H54 (cell line): ENCODE results near the gene OR14J1.
"Not testable (repeated sequence)": the region's sequence is repeated elsewhere in the genome, so short reads cannot be mapped to it uniquely, and the experiment has no call there.

Experiments used
- DNase-seq: peaks from one replicate; pipeline ENCODE4 v3.0.0; 2011; ENCODE audit warnings: low spot score, mixed read lengths; ENCODE audit not compliant: insufficient read length
- FAIRE-seq: peaks from 3 replicates; lab custom pipeline; 2011; peaks lifted over from hg19 to GRCh38; lab: Jason Lieb, UNC
- POLR2A ChIP-seq: IDR thresholded peaks from 2 replicates; pipeline ENCODE4 v1.6.1; 2011; ENCODE audit warnings: low read depth, mild to moderate bottlenecking, low read length

The OR14J1 gene, protein sequence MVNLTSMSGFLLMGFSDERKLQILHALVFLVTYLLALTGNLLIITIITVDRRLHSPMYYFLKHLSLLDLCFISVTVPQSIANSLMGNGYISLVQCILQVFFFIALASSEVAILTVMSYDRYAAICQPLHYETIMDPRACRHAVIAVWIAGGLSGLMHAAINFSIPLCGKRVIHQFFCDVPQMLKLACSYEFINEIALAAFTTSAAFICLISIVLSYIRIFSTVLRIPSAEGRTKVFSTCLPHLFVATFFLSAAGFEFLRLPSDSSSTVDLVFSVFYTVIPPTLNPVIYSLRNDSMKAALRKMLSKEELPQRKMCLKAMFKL

DNA sequence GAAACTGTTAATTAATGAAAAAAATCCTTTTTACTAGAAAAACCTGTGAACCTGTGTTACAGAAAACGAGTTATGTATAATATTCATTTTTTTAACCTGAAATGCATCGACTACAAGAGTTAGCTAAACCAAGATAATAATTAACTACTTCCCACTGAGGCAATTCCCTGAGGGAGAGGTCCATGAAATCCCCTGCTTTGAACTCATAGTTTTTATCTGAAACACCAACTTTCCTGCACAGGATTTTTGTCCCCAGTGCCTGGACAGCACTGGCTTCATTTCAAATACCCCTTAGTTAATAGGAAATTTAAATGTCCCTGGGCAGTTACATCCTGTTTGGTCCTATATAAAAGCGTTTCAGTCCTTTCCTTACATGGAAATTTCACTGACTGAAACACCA, at the start of gene OR14J1:
Gene OR14J1 (plus strand): TSS at position 386 of the 400 bp plus-strand sequence. CDS start 4,989 bp downstream, outside the sequence.
- no peak for DNase-seq
- TF ChIP-seq POLR2A: no peak
- FAIRE-seq: no peak

- no peak for TF ChIP-seq POLR2A
- DNase-seq: no peak
- FAIRE-seq: no peak
Observed at GRCh38 chr6:29251736-29252135, 49.8 kb upstream of the OR14J1 start.

GRCh38 chr6:29255530-29255929, 46.0 kb upstream of the OR14J1 start:
- TF ChIP-seq POLR2A: no peak
- DNase-seq: no peak
- no peak for FAIRE-seq

GRCh38 chr6:29259721-29260120, 41.8 kb upstream of the OR14J1 start:
- FAIRE-seq: no peak
- no peak for TF ChIP-seq POLR2A
- DNase-seq: no peak

DNA sequence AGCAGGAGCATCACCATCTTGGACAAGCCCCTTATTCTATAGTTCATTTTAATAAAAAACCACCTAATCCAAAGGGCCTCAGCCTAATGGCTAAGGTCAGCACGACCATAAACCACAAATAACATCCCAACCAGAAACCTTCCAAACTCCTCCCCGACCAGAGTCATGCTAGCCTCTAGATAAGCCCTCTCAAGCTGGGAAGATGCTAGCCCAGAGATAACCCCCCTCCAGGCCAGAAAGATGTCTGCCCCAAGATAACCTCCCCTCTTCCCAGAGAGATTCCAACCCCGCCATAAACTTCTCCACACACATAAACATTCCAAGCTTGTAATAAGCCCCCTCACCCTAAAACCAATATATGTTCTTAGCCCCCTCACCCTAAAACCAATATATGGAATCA, 38.5 kb upstream of the OR14J1 start:
- no peak for TF ChIP-seq POLR2A
- no peak for DNase-seq
- no peak for FAIRE-seq

GRCh38 chr6:29294499-29294914, 7.0 kb upstream of the OR14J1 start:
- FAIRE-seq: no peak

GRCh38 chr6:29295181-29295585, 6.3 kb upstream of the OR14J1 start:
- TF ChIP-seq POLR2A: no peak
- FAIRE-seq (no peak), DNase-seq (no peak)

More at GRCh38 chr6:29294499-29294914, 7.0 kb upstream of the OR14J1 start:
- no peak for DNase-seq
- TF ChIP-seq POLR2A: no peak

DNA sequence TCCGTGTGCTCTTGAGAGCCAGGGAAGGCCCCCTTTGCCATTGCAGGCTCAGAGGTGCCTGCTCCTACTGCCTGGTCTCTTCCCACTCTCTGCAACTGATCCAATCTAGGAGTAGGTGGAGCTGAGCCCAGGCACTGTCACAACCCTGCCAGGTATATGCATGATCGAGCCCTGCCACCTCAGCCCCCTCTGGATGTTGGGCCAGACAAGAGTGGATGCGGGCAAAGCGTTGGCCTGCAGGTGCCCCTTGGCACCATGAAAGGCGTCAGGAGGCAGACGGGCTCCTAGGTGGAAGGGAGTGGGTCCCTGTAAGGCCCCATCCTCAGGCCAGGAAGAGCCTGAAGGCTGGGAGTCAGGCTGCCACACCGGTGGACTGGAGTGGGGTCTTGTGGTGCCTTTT, 5.9 kb upstream of the OR14J1 start:
- TF ChIP-seq POLR2A: no peak

GRCh38 chr6:29319931-29320330, 18.4 kb downstream of the OR14J1 start:
- no peak for FAIRE-seq
- no peak for DNase-seq
- TF ChIP-seq POLR2A: no peak

More for the DNA sequence above, 5.9 kb upstream of the OR14J1 start:
- no peak for DNase-seq
- no peak for FAIRE-seq

- DNase-seq, FAIRE-seq: not testable (repeated sequence)
Observed at GRCh38 chr6:29323332-29323731, 21.8 kb downstream of the OR14J1 start.

- TF ChIP-seq POLR2A: no peak
- no peak for DNase-seq
- no peak for FAIRE-seq
Observed at GRCh38 chr6:29325777-29326176, 24.3 kb downstream of the OR14J1 start.

GRCh38 chr6:29332676-29333075, 31.2 kb downstream of the OR14J1 start:
- no peak for DNase-seq
- FAIRE-seq: no peak
- no peak for TF ChIP-seq POLR2A

DNA sequence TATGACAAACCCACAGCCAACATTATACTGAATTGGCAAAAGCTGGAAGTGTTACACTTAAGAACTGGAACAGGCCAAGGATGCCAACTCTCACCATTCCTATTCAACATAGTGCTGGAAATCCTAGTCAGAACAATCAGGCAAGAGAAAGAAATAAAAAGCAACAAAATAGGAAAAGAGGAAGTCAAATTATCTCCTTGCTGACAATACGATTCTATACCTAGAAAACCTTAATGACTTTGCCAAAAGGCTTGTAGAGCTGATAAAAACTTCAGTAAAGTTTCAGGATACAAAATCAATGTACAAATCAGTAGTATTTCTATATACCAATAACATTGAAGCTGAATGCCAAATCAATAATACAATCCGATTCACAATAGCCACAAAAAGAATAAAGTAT, 34.8 kb downstream of the OR14J1 start:
- no peak for FAIRE-seq
- no peak for TF ChIP-seq POLR2A
- DNase-seq: no peak

DNA sequence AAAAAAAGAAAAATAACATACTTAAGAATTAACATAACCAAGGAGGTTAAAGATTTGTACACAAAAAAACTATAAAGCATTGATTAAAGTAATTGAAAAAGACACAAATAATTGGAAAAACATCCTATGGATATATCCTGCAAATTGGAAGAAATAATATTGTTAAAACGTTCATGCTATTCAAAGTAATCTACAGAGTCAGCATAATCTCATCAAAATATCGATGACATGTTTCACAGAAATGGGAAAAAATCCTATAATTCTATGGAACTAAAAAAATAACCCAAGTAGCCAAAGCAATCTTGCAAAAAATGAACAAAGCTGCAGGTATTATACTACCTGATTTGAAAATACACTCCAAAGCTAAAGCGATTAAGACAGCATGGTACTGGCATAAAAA, 43.9 kb downstream of the OR14J1 start:
- FAIRE-seq: no peak
- no peak for DNase-seq
- no peak for TF ChIP-seq POLR2A

DNA sequence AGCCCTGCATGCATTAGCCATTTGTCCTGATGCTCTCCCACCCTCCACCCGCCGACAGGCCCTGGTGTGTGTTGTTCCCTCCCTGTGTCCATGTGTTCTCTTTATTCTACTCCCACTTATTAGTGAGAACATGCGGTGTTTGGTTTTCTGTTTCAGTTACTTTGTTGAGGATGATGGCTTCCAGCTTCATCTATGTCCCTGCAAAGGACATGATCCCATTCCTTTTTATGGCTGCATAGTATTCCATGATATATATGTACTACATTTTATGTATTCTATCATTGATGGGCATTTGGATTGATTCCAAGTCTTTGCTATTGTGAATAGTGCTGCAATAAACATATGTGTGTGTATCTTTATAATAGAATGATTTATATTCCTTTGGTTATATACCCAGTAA, 47.8 kb downstream of the OR14J1 start:
- not testable (repeated sequence) for FAIRE-seq, DNase-seq
